Left kidney (tissue), 2 donors: ENCODE results near the gene TMEM62. TPM values are rescaled to one million over a fixed set of nuclear protein-coding genes. Genes with fewer than 3 reads are reported as not detected.

Experiments
- DNase-seq: peaks from one replicate; pipeline ENCODE4 v3.0.0-alpha.2; 2013
- polyA plus RNA-seq: library from polyadenylated mRNA; unstranded; fragments of 120-200 nt; gene quantifications from one replicate; pipeline ENCODE4 v1.2.1, GENCODE V29; 2013; ENCODE audit not compliant: insufficient read length

TMEM62 gene
- polyA plus RNA-seq, 1 donor, result 18.1 TPM

DNA sequence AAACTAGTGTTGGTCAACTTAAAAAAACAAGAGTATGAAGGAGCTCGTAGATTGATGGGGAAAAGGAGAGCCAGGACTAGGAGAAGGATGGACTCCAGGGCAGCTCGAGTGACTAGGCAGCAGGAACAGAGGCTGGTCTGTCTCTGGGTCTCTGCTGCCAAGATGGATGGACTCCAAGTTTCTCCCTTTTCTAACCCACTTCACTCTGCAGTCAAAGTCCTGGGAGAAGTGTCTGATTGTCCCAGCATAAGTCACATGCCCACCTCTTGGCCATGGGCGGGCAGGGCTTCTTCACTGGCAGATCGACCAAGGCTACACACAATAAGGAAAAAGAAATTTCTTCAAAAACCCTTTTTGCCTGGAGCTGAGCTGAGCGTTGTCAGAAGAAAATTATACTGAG, 96.6 kb downstream of the TMEM62 start:
- DNase-seq, result no peak

DNA sequence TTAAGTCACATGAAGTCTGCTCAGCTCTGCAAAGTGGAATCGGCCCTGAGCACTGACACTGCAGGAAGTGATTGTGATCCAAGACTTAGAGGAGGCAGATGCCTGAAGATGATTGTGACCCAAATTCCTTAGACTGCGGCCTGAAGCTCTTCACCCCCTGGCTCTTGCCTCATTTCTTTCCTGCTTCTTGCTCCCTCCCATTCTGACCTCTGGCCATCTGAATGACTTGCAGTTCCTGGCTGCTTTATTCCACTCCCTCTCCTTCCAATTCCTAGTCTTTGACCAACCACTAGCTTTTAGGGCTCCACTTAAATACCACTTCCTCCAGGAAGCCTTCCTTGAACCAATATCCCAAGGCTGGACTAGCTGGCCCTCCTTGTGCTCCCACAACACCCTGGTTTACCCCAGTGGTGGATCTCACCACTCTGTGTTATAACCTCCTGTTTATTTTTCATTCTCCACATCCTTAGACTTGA, 97.3 kb downstream of the TMEM62 start:
- DNase-seq, result no peak

GRCh38 chr15:43232289-43232874, 99.0 kb downstream of the TMEM62 start:
- DNase-seq, result no peak

Other genes with a start within 250 kb of the TMEM62 start
- 12.8 TPM for gene TTBK2, start 212.8 kb upstream of the TMEM62 start, polyA plus RNA-seq
- gene UBR1, start 27.5 kb upstream of the TMEM62 start, polyA plus RNA-seq, result 29.4 TPM
- 49.2 TPM for gene CCNDBP1, start 51.8 kb downstream of the TMEM62 start, polyA plus RNA-seq
- 0.80 TPM for gene EPB42, start 87.4 kb downstream of the TMEM62 start, polyA plus RNA-seq
- not detected for gene TGM5, start 133.3 kb downstream of the TMEM62 start, polyA plus RNA-seq
- gene TGM7, start 168.7 kb downstream of the TMEM62 start, polyA plus RNA-seq, result not detected
- gene LCMT2, start 197.0 kb downstream of the TMEM62 start, polyA plus RNA-seq, result 12.9 TPM
- 36.0 TPM for gene ZSCAN29, start 237.5 kb downstream of the TMEM62 start, polyA plus RNA-seq
- 29.7 TPM for gene TUBGCP4, start 237.5 kb downstream of the TMEM62 start, polyA plus RNA-seq